Fibroblast of peridontal ligament (primary cell): Measurements from ENCODE around the gene ZBTB20.

Source experiments
- DNase-seq: peaks from one replicate; pipeline ENCODE4 v3.0.0-alpha.2; 2010; ENCODE audit errors: extremely low read depth

The ZBTB20 gene

GRCh38 chr3:114764056-114764492 lies 383.0 kb downstream of the ZBTB20 start:
- DNase-seq, result peak; percentile 28

GRCh38 chr3:114762144-114762543 lies 384.9 kb downstream of the ZBTB20 start:
- DNase-seq, result no peak

- no peak for DNase-seq
Observed at GRCh38 chr3:114760679-114761078, 386.4 kb downstream of the ZBTB20 start.

- DNase-seq, result peak; percentile 93
Observed at GRCh38 chr3:114758831-114759699, 388.0 kb downstream of the ZBTB20 start.

GRCh38 chr3:114756506-114757279 lies 390.4 kb downstream of the ZBTB20 start:
- peak; percentile 64 for DNase-seq

GRCh38 chr3:114746502-114746901 lies 400.6 kb downstream of the ZBTB20 start:
- DNase-seq, result peak; percentile 47

GRCh38 chr3:114745322-114746240 lies 401.5 kb downstream of the ZBTB20 start:
- DNase-seq, result peak; percentile 86

- DNase-seq, result no peak
Observed at GRCh38 chr3:114743746-114744485, 403.2 kb downstream of the ZBTB20 start.

GRCh38 chr3:114741066-114741465 lies 406.0 kb downstream of the ZBTB20 start:
- DNase-seq, result peak; percentile 54

- no peak for DNase-seq
Observed at GRCh38 chr3:114739627-114740026, 407.5 kb downstream of the ZBTB20 start.

- DNase-seq, result no peak
Observed at GRCh38 chr3:114732353-114732752, 414.7 kb downstream of the ZBTB20 start.

- no peak for DNase-seq
Observed at GRCh38 chr3:114730397-114730796, 416.7 kb downstream of the ZBTB20 start.

- DNase-seq, result no peak
Observed at GRCh38 chr3:114727373-114727772, 419.7 kb downstream of the ZBTB20 start.

- no peak for DNase-seq
Observed at GRCh38 chr3:114725966-114726365, 421.1 kb downstream of the ZBTB20 start.

GRCh38 chr3:114722530-114722929 lies 424.6 kb downstream of the ZBTB20 start:
- no peak for DNase-seq

- DNase-seq, result no peak
Observed at GRCh38 chr3:114721864-114722263, 425.2 kb downstream of the ZBTB20 start.

- no peak for DNase-seq
Observed at GRCh38 chr3:114721209-114721608, 425.9 kb downstream of the ZBTB20 start.

GRCh38 chr3:114718898-114719210 lies 428.2 kb downstream of the ZBTB20 start:
- DNase-seq, result no peak

GRCh38 chr3:114718071-114718897 lies 428.8 kb downstream of the ZBTB20 start:
- no peak for DNase-seq

- no peak for DNase-seq
Observed at GRCh38 chr3:114716916-114717315, 430.2 kb downstream of the ZBTB20 start.
